ENCODE measurements around the gene CASQ2.
"Not testable (repeated sequence)": the region's sequence is repeated elsewhere in the genome, so short reads cannot be mapped to it uniquely, and the experiment has no call there.

Gene CASQ2

GRCh38 chr1:115781343-115781742, 12.8 kb upstream of the CASQ2 start:
- DNase-seq (ENCODE audit: extremely low read depth in 1 of 2, low read depth in 1 of 2), result no peak

GRCh38 chr1:115780655-115781054, 12.1 kb upstream of the CASQ2 start:
- not testable (repeated sequence) for DNase-seq (ENCODE audit: extremely low read depth in 1 of 2, low read depth in 1 of 2)

- DNase-seq (ENCODE audit: extremely low read depth in 1 of 2, low read depth in 1 of 2), result not testable (repeated sequence)
Measured at GRCh38 chr1:115779075-115779474, 10.6 kb upstream of the CASQ2 start.

- DNase-seq (ENCODE audit: extremely low read depth in 1 of 2, low read depth in 1 of 2), result no peak
Measured at GRCh38 chr1:115771847-115772457, 3.4 kb upstream of the CASQ2 start.

- no peak for DNase-seq (ENCODE audit: extremely low read depth in 1 of 2, low read depth in 1 of 2)
Measured at GRCh38 chr1:115771094-115771846, 2.8 kb upstream of the CASQ2 start.

GRCh38 chr1:115767403-115767802, 1.1 kb downstream of the CASQ2 start:
- no peak for DNase-seq (ENCODE audit: extremely low read depth in 1 of 2, low read depth in 1 of 2)

GRCh38 chr1:115765091-115765490, 3.4 kb downstream of the CASQ2 start:
- DNase-seq (ENCODE audit: extremely low read depth in 1 of 2, low read depth in 1 of 2), result no peak

GRCh38 chr1:115764541-115764940, 4.0 kb downstream of the CASQ2 start:
- no peak for DNase-seq (ENCODE audit: extremely low read depth in 1 of 2, low read depth in 1 of 2)

- no peak for DNase-seq (ENCODE audit: extremely low read depth in 1 of 2, low read depth in 1 of 2)
Measured at GRCh38 chr1:115762779-115763178, 5.7 kb downstream of the CASQ2 start.

GRCh38 chr1:115761601-115762302, 6.8 kb downstream of the CASQ2 start:
- DNase-seq (ENCODE audit: extremely low read depth in 1 of 2, low read depth in 1 of 2), result no peak

GRCh38 chr1:115757856-115758255, 10.7 kb downstream of the CASQ2 start:
- no peak for DNase-seq (ENCODE audit: extremely low read depth in 1 of 2, low read depth in 1 of 2)

- DNase-seq (ENCODE audit: extremely low read depth in 1 of 2, low read depth in 1 of 2), result no peak
Measured at GRCh38 chr1:115757326-115757725, 11.2 kb downstream of the CASQ2 start.

GRCh38 chr1:115755456-115756370, 12.8 kb downstream of the CASQ2 start:
- DNase-seq (ENCODE audit: extremely low read depth in 1 of 2, low read depth in 1 of 2), result no peak

- DNase-seq (ENCODE audit: extremely low read depth in 1 of 2, low read depth in 1 of 2), result no peak
Measured at GRCh38 chr1:115753830-115754229, 14.7 kb downstream of the CASQ2 start.

- DNase-seq (ENCODE audit: extremely low read depth in 1 of 2, low read depth in 1 of 2), result no peak
Measured at GRCh38 chr1:115753361-115753760, 15.2 kb downstream of the CASQ2 start.

- DNase-seq (ENCODE audit: extremely low read depth in 1 of 2, low read depth in 1 of 2), result no peak
Measured at GRCh38 chr1:115748401-115749150, 19.9 kb downstream of the CASQ2 start.

- no peak for DNase-seq (ENCODE audit: extremely low read depth in 1 of 2, low read depth in 1 of 2)
Measured at GRCh38 chr1:115746021-115746690, 22.4 kb downstream of the CASQ2 start.

GRCh38 chr1:115744646-115745275, 23.8 kb downstream of the CASQ2 start:
- DNase-seq (ENCODE audit: extremely low read depth in 1 of 2, low read depth in 1 of 2), result no peak

- DNase-seq (ENCODE audit: extremely low read depth in 1 of 2, low read depth in 1 of 2), result no peak
Measured at GRCh38 chr1:115740811-115741210, 27.7 kb downstream of the CASQ2 start.
